ENCODE results near the gene EIPR1.

The EIPR1 gene

DNA sequence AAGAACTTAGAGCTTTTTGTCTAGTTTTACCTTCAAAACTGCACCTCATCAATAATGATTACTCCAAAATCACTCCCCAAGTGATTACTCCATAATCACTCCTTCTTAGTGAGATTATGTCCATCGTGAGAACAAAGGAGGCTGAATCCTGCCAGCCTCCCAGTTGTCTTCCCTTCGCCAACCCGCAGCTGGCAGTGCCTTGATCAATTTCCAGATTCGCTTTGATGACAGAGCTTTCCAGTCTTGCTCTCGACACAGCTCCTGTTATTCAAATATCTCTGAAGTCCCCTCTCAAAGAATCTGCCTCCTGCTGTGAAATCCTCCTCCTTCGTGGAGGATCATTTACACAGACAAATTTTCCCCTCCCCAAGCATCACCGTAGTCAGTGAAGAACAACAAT is 237.7 kb downstream of the EIPR1 start:
- H3K4me3 ChIP-seq (ENCODE audit: low read length), result no peak overlapping the region
- WGBS (ENCODE audit: insufficient coverage, insufficient read length), result no CpG with 5 or more reads among the region's 7 CpGs
- no peaks in the 10 kb centered on the region for H3K9me3 ChIP-seq (ENCODE audit: control insufficient read depth, insufficient read depth, low read length)
- no peak for DNase-seq (ENCODE audit: low read depth, low spot score)
- H3K4me1 ChIP-seq (ENCODE audit: control insufficient read depth, insufficient read depth, low read length), result peaks cover 2% of the 10 kb centered on the region; the same call in 1 of the 2 replicates
- no peaks in the 10 kb centered on the region for H3K27me3 ChIP-seq (ENCODE audit: control insufficient read depth, insufficient read depth, low read length)
- H3K36me3 ChIP-seq (ENCODE audit: control insufficient read depth, insufficient read depth, low read length), result no peaks in the 10 kb centered on the region
- H3K27ac ChIP-seq (ENCODE audit: low read length), result no peak overlapping the region
